Adrenal gland (tissue), 12 donors: Measurements from ENCODE around the gene GTF2IRD1. TPM values are rescaled to one million over a fixed set of nuclear protein-coding genes. Genes with fewer than 3 reads are reported as not detected.
"Not testable (repeated sequence)": the region's sequence is repeated elsewhere in the genome, so short reads cannot be mapped to it uniquely, and the experiment has no call there.

Experiments used
- DNase-seq, 7 donors: peaks; one replicate each; pipeline ENCODE4 v3.0.0-alpha.2; 2019 to 2020
- H3K27ac ChIP-seq, 5 donors: fragments of 200-600 bp; sonication (generic) in 4 of 5; 1 replicate in 3 of 5; 2 replicates in 2 of 5; pipeline versions ENCODE4 v1.5.1 to v1.8.0; 2016 to 2020; ENCODE audit warnings: mild to moderate bottlenecking in 1 of 5
- H3K27me3 ChIP-seq: fragments of 200-600 bp; 2 replicates; pipeline ENCODE4 v1.8.0; 2021
- H3K36me3 ChIP-seq, 2 donors: fragments of 200-600 bp; replicated peaks in 1 of 2; 1 replicate in 1 of 2; 2 replicates in 1 of 2; pipeline versions ENCODE4 v1.5.1 to v1.8.0; 2018 to 2022
- H3K4me1 ChIP-seq, 2 donors: fragments of 200-600 bp; replicated peaks in 1 of 2; 1 replicate in 1 of 2; 2 replicates in 1 of 2; pipeline versions ENCODE4 v1.5.1 to v1.8.0; 2018 to 2021
- H3K4me3 ChIP-seq, 4 donors: fragments of 200-600 bp; sonication (generic) in 3 of 4; one replicate each; pipeline ENCODE4 v1.5.1; 2016 to 2018
- H3K9me3 ChIP-seq, 3 donors: fragments of 200-600 bp; sonication (generic) in 1 of 3; replicated peaks in 1 of 3; 1 replicate in 2 of 3; 2 replicates in 1 of 3; pipeline versions ENCODE4 v1.5.1 to v1.8.0; 2016 to 2021
- CTCF ChIP-seq, 6 experiments: fragments of 450-650 bp in 4 of 6; fragments of 200-600 bp in 2 of 6; sonication (generic) in 1 of 6; IDR thresholded peaks; 1 replicate in 5 of 6; 2 replicates in 1 of 6; pipeline versions ENCODE4 v1.5.1 to v1.8.0; 2016 to 2021; ENCODE audit warnings: antibody characterized with exemption in 6 of 6, mild to moderate bottlenecking in 2 of 6, moderate library complexity in 1 of 6
- POLR2A ChIP-seq, 2 donors: fragments of 450-650 bp; IDR thresholded peaks; one replicate each; pipeline ENCODE4 v1.6.1; 2017; ENCODE audit warnings: antibody characterized with exemption in 2 of 2, mild to moderate bottlenecking in 2 of 2, moderate library complexity in 1 of 2
- WGBS, 4 donors: extraction: QIAGEN DNeasy Blood & Tissue Kit in 2 of 4; methylation state at CpG; one replicate each; pipeline versions ENCODE4 v1.1.5 to v1.1.7; 2013 to 2017; 5-methylcytosine and 5-hydroxymethylcytosine counted together
- intact Hi-C, 2 donors: fragments of 100-400 bp; cut with DNase I; formaldehyde crosslinking; loops; one replicate each; pipeline versions ENCODE4 v1.14.1 to v1.15.0; 2022 to 2023
- polyA plus RNA-seq, 3 donors: library from polyadenylated mRNA; stranded (reverse); fragments of 200-250 nt in 2 of 3; fragments of 350-450 nt in 1 of 3; fragmentation: Illumina TruSeq in 1 of 3; extraction: RNeasy Lipid Tissue Mini Kit (QIAGEN cat#74804) in 1 of 3; gene quantifications; one replicate each; pipeline ENCODE4 v1.2.3, GENCODE V29; 2013 to 2014
- total RNA-seq, 9 donors: library from RNA; depleted of rRNA in 4 of 9; stranded (reverse); fragments of >200 nt in 4 of 9; fragments of 120-200 nt in 1 of 9; fragmentation: NEBNext Ultra II Directional in 1 of 9; extraction: Animal tissue kit (Norgen Biotek cat#: 25700) in 1 of 9; gene quantifications; one replicate each; pipeline versions ENCODE4 v1.1.0 to v1.2.4, GENCODE V29; 2013 to 2023
- donor health status: healthy with polysubstance abuse.
- donor health status: Bipolar disorder and iron deficiency.
- donor health status: DM: yes; HTN: yes; CAD: no.
- donor health status: DM: no; HTN: no; CAD: no.
- donor health status: DM: no; HTN: no; CAD: no.
- donor health status: DM: yes; HTN: yes; CAD: no.

GTF2IRD1 gene
- total and polyA plus RNA-seq, 12 donors, result 7.4 to 41.3 (median 25.2) TPM

- Histone ChIP-seq H3K36me3 (no peaks in the 10 kb centered on the region), H3K4me1 (peaks cover 45% of the 10 kb centered on the region in 2 donors), H3K27ac (peak overlapping the region; percentile 2 to 97 (median 66)), H3K27me3 (no peaks in the 10 kb centered on the region), H3K4me3 (no peak overlapping the region), H3K9me3 (no peaks in the 10 kb centered on the region)
- no peak for TF ChIP-seq POLR2A (IDR thresholded peaks at IDR 0.05)
- TF ChIP-seq CTCF (IDR thresholded peaks at IDR 0.05), result no peak
- DNase-seq, result peak in 4 of 7 donors; percentile 42 to 55 (median 49)
- WGBS, 4 donors, result 56 to 66% (median 62%) methylated on average over 10 to 11 of the region's 11 CpGs
- intact Hi-C loops, result no loop called here
These were observed 30.0 kb downstream of the GTF2IRD1 start for GRCh38 chr7:74483402-74484336.

- Histone ChIP-seq H3K36me3 (no peaks in the 10 kb centered on the region), H3K9me3 (no peaks in the 10 kb centered on the region), H3K4me3 (no peak overlapping the region), H3K4me1 (peaks cover 26 to 30% of the 10 kb centered on the region in 2 donors), H3K27me3 (no peaks in the 10 kb centered on the region), H3K27ac (no peak overlapping the region)
- DNase-seq, result no peak
- TF ChIP-seq POLR2A (IDR thresholded peaks at IDR 0.05) (no peak), CTCF (IDR thresholded peaks at IDR 0.05) (no peak)
- WGBS, 4 donors, result 86 to 93% (median 89%) methylated on average over 7 of the region's 7 CpGs
- intact Hi-C loops, result no loop called here
These were observed 31.9 kb downstream of the GTF2IRD1 start for GRCh38 chr7:74485611-74486010.

GRCh38 chr7:74488518-74489030 is 34.9 kb downstream of the GTF2IRD1 start:
- WGBS, 4 donors, result 88 to 97% (median 92%) methylated on average over 8 of the region's 8 CpGs
- H3K9me3 ChIP-seq, H3K4me3 ChIP-seq, H3K36me3 ChIP-seq, DNase-seq, H3K27ac ChIP-seq, intact Hi-C loops, H3K27me3 ChIP-seq: not testable (repeated sequence)
- H3K4me1 ChIP-seq, result peaks cover 6 to 11% of the 10 kb centered on the region in 2 donors

- H3K27me3 ChIP-seq, result no peaks in the 10 kb centered on the region
- intact Hi-C loops, result no loop called here
- H3K4me3 ChIP-seq, result no peak overlapping the region
- H3K9me3 ChIP-seq, result no peaks in the 10 kb centered on the region
- peak overlapping the region in 1 of 5 donors; percentile 17 for H3K27ac ChIP-seq
- TF ChIP-seq CTCF (IDR thresholded peaks at IDR 0.05) (no peak), POLR2A (IDR thresholded peaks at IDR 0.05) (no peak)
- peak in 1 of 7 donors; percentile 48 for DNase-seq
- 76 to 89% (median 86%) methylated on average over 13 to 19 of the region's 19 CpGs for WGBS, 4 donors
- H3K4me1 ChIP-seq, result peaks cover 0 to 4% of the 10 kb centered on the region in 2 donors
- H3K36me3 ChIP-seq, result no peaks in the 10 kb centered on the region
These were observed 36.6 kb downstream of the GTF2IRD1 start for GRCh38 chr7:74489997-74490945.

GRCh38 chr7:74491490-74491889 is 37.8 kb downstream of the GTF2IRD1 start:
- H3K36me3 ChIP-seq, H3K4me1 ChIP-seq, H3K9me3 ChIP-seq, DNase-seq, H3K4me3 ChIP-seq, intact Hi-C loops, H3K27ac ChIP-seq, H3K27me3 ChIP-seq: not testable (repeated sequence)
- 92 to 100% (median 99%) methylated on average over 2 of the region's 2 CpGs for WGBS, 4 donors
